ENCODE data around the gene MDFIC2. TPM values are rescaled to one million over a fixed set of nuclear protein-coding genes. Genes with fewer than 3 reads are reported as not detected.

The MDFIC2 gene
- total and polyA plus RNA-seq, 2 of the 13 experiments (the other 11 are each of a cell fraction or from before 2014, with no cell fraction given): not detected

GRCh38 chr3:70308760-70309159 is 3.7 kb downstream of the MDFIC2 start:
- no TSS peak for BruUV-seq (replicated peaks)
- in situ Hi-C loops (cut with HindIII; ENCODE audit: extremely low pct_ligation_motif_present, low pct_unique_long_range_greater_than_20kb) (no loop called here), intact Hi-C loops (cut with micrococcal nuclease; ENCODE audit: unreplicated experiment) (no loop called here)
- 8% methylated on average over 3 of the region's 3 CpGs for WGBS (ENCODE audit: low lambda C conversion rate)
- no peak for FAIRE-seq
- no peak overlapping the region for H3K4me2 ChIP-seq (ENCODE audit: low read depth, low read length)
- H2AFZ ChIP-seq (ENCODE audit: low read length): no peak overlapping the region
- peak; percentile 63; the same call in 2 of the 3 replicates for ATAC-seq
- no peak for DNase-seq (ENCODE audit: low spot score)
- ChIA-PET CTCF (ENCODE audit: low intra/inter-chr PET ratio, low total read pairs) (no interaction called here), POLR2A (no interaction called here)
- no peaks in the 10 kb centered on the region for H3K27me3 ChIP-seq (ENCODE audit: control insufficient read depth in 1 of 2, insufficient read depth in 2 of 2, low read length in 2 of 2)
- H3K27ac ChIP-seq (ENCODE audit: extremely low read length, insufficient read depth, low read length): no peak overlapping the region
- H4K20me1 ChIP-seq (ENCODE audit: insufficient read depth, low read length): no peaks in the 10 kb centered on the region
- TF ChIP-seq SRSF9 (IDR thresholded peaks at IDR 0.05; ENCODE audit: borderline replicate concordance, insufficient read depth, low read depth, low read length, poor library complexity, severe bottlenecking) (no peak), STAG1 (CRISPR knock-in tag; IDR thresholded peaks at IDR 0.05) (0 out of 2 replicates have a peak, but pooled peaks have one; percentile 5)
- no peaks in the 10 kb centered on the region for H3K9me3 ChIP-seq (ENCODE audit: low read length)
- H3K79me2 ChIP-seq (ENCODE audit: insufficient read depth, low read length): no peaks in the 10 kb centered on the region
- H3K4me1 ChIP-seq (ENCODE audit: insufficient read depth, low read length): no peaks in the 10 kb centered on the region
- no peak overlapping the region for H3K9ac ChIP-seq (ENCODE audit: insufficient read depth, low read depth, low read length)
- no peak overlapping the region for H3K4me3 ChIP-seq (replicated peaks in 1 of 3; ENCODE audit: insufficient read depth in 1 of 3, low read depth in 2 of 3, low read length in 3 of 3)
- H3K36me3 ChIP-seq (replicated peaks in 1 of 2; ENCODE audit: control insufficient read depth in 1 of 2, insufficient read depth in 2 of 2, low read length in 2 of 2): no peaks in the 10 kb centered on the region

- H3K9ac ChIP-seq (ENCODE audit: insufficient read depth, low read depth, low read length): no peak overlapping the region
Observed at GRCh38 chr3:70306736-70307135, 5.7 kb downstream of the MDFIC2 start.

More at GRCh38 chr3:70306736-70307135, 5.7 kb downstream of the MDFIC2 start:
- BruUV-seq (replicated peaks): no TSS peak
- no peak for DNase-seq (ENCODE audit: low spot score)
- Histone ChIP-seq H3K79me2 (ENCODE audit: insufficient read depth, low read length) (no peaks in the 10 kb centered on the region), H3K4me2 (ENCODE audit: low read depth, low read length) (no peak overlapping the region), H3K4me3 (replicated peaks in 1 of 3; ENCODE audit: insufficient read depth in 1 of 3, low read depth in 2 of 3, low read length in 3 of 3) (no peak overlapping the region), H3K27me3 (ENCODE audit: control insufficient read depth in 1 of 2, insufficient read depth in 2 of 2, low read length in 2 of 2) (no peaks in the 10 kb centered on the region), H2AFZ (ENCODE audit: low read length) (no peak overlapping the region), H3K9me3 (ENCODE audit: low read length) (no peaks in the 10 kb centered on the region), H4K20me1 (ENCODE audit: insufficient read depth, low read length) (no peaks in the 10 kb centered on the region), H3K27ac (ENCODE audit: extremely low read length, insufficient read depth, low read length) (no peak overlapping the region), H3K36me3 (replicated peaks in 1 of 2; ENCODE audit: control insufficient read depth in 1 of 2, insufficient read depth in 2 of 2, low read length in 2 of 2) (no peaks in the 10 kb centered on the region), H3K4me1 (ENCODE audit: insufficient read depth, low read length) (no peaks in the 10 kb centered on the region)
- no peak for ATAC-seq
- no peak for FAIRE-seq
- in situ Hi-C loops (cut with HindIII; ENCODE audit: extremely low pct_ligation_motif_present, low pct_unique_long_range_greater_than_20kb): no loop called here
- CTCF ChIA-PET (ENCODE audit: low intra/inter-chr PET ratio, low total read pairs): no interaction called here
- intact Hi-C loops (cut with micrococcal nuclease; ENCODE audit: unreplicated experiment): no loop called here
- TF ChIP-seq SPEN (CRISPR knock-in tag; IDR thresholded peaks at IDR 0.05; ENCODE audit: low read depth) (no peak), ARNT (IDR thresholded peaks at IDR 0.05) (no peak), ZNF414 (CRISPR knock-in tag; IDR thresholded peaks at IDR 0.05) (no peak), ZSCAN31 (CRISPR knock-in tag; IDR thresholded peaks at IDR 0.05; ENCODE audit: low read depth) (no peak), YEATS4 (CRISPR knock-in tag; IDR thresholded peaks at IDR 0.05; ENCODE audit: borderline replicate concordance) (no peak), FIP1L1 (IDR thresholded peaks at IDR 0.05; ENCODE audit: borderline replicate concordance, insufficient read depth, low read depth, low read length) (no peak)
- POLR2A ChIA-PET: no interaction called here
